Measurements from ENCODE around the gene TNNT3. TPM values are rescaled to one million over a fixed set of nuclear protein-coding genes. Genes with fewer than 3 reads are reported as not detected.

The TNNT3 gene
- total RNA-seq, 1 donor from 2014 or later: not detected

GRCh38 chr11:1920128-1920908 lies 815 bp downstream of the TNNT3 start:
- no peaks in the 10 kb centered on the region for H3K27me3 ChIP-seq (ENCODE audit: control insufficient read depth, insufficient read depth, low read length)
- H3K4me3 ChIP-seq (ENCODE audit: low read depth, low read length): no peak overlapping the region
- no peak for TF ChIP-seq CTCF (IDR thresholded peaks at IDR 0.05; ENCODE audit: insufficient read depth, low read length, severe bottlenecking)
- FAIRE-seq: no peak
- no peaks in the 10 kb centered on the region for H3K36me3 ChIP-seq (ENCODE audit: control insufficient read depth, insufficient read depth, low read length)
- DNase-seq (ENCODE audit: low read depth): no peak

GRCh38 chr11:1920909-1921573 lies 1.5 kb downstream of the TNNT3 start:
- TF ChIP-seq CTCF (IDR thresholded peaks at IDR 0.05; ENCODE audit: insufficient read depth, low read length, severe bottlenecking): no peak
- H3K27me3 ChIP-seq (ENCODE audit: control insufficient read depth, insufficient read depth, low read length): no peaks in the 10 kb centered on the region
- FAIRE-seq: no peak
- H3K36me3 ChIP-seq (ENCODE audit: control insufficient read depth, insufficient read depth, low read length): no peaks in the 10 kb centered on the region
- H3K4me3 ChIP-seq (ENCODE audit: low read depth, low read length): no peak overlapping the region
- no peak for DNase-seq (ENCODE audit: low read depth)

GRCh38 chr11:1921574-1922141 lies 2.2 kb downstream of the TNNT3 start:
- FAIRE-seq (peak; percentile 43), DNase-seq (ENCODE audit: low read depth) (no peak)
- Histone ChIP-seq H3K27me3 (ENCODE audit: control insufficient read depth, insufficient read depth, low read length) (no peaks in the 10 kb centered on the region), H3K36me3 (ENCODE audit: control insufficient read depth, insufficient read depth, low read length) (no peaks in the 10 kb centered on the region), H3K4me3 (ENCODE audit: low read depth, low read length) (no peak overlapping the region)
- TF ChIP-seq CTCF (IDR thresholded peaks at IDR 0.05; ENCODE audit: insufficient read depth, low read length, severe bottlenecking): no peak

- Histone ChIP-seq H3K27me3 (ENCODE audit: control insufficient read depth, insufficient read depth, low read length) (no peaks in the 10 kb centered on the region), H3K36me3 (ENCODE audit: control insufficient read depth, insufficient read depth, low read length) (no peaks in the 10 kb centered on the region), H3K4me3 (ENCODE audit: low read depth, low read length) (no peak overlapping the region)
- DNase-seq (ENCODE audit: low read depth) (no peak), FAIRE-seq (no peak)
- no peak for TF ChIP-seq CTCF (IDR thresholded peaks at IDR 0.05; ENCODE audit: insufficient read depth, low read length, severe bottlenecking)
Measured at GRCh38 chr11:1922481-1923081, 3.1 kb downstream of the TNNT3 start.

GRCh38 chr11:1923201-1923956 lies 3.9 kb downstream of the TNNT3 start:
- Histone ChIP-seq H3K27me3 (ENCODE audit: control insufficient read depth, insufficient read depth, low read length) (no peaks in the 10 kb centered on the region), H3K36me3 (ENCODE audit: control insufficient read depth, insufficient read depth, low read length) (no peaks in the 10 kb centered on the region), H3K4me3 (ENCODE audit: low read depth, low read length) (no peak overlapping the region)
- FAIRE-seq: no peak
- DNase-seq (ENCODE audit: low read depth): no peak
- TF ChIP-seq CTCF (IDR thresholded peaks at IDR 0.05; ENCODE audit: insufficient read depth, low read length, severe bottlenecking): no peak
